ENCODE results near the gene ADAP1. TPM values are rescaled to one million over a fixed set of nuclear protein-coding genes. Genes with fewer than 3 reads are reported as not detected.

ADAP1 gene
- total RNA-seq, 1 experiment from 2014 or later, result 34.0 TPM

GRCh38 chr7:895451-896052 is 58.9 kb downstream of the ADAP1 start:
- no peaks in the 10 kb centered on the region for H3K9me2 ChIP-seq (ENCODE audit: insufficient read depth)
- TSS peak; percentile 32 for BruUV-seq (replicated peaks)
- H3K79me2 ChIP-seq (ENCODE audit: insufficient read depth, low read length), result no peaks in the 10 kb centered on the region
- TF ChIP-seq EGR1 (IDR thresholded peaks at IDR 0.05; ENCODE audit: low read depth) (no peak), ZNF274 (IDR thresholded peaks at IDR 0.05; ENCODE audit: low read depth, low read length) (no peak), TCF7L2 (IDR thresholded peaks at IDR 0.05; ENCODE audit: borderline replicate concordance, extremely low read depth, insufficient read depth, insufficient read length) (no peak), SP1 (IDR thresholded peaks at IDR 0.05; ENCODE audit: low read depth) (no peak), ELF1 (IDR thresholded peaks at IDR 0.05; ENCODE audit: borderline replicate concordance, low read depth) (no peak), ATF3 (IDR thresholded peaks at IDR 0.05) (no peak), ZFX (IDR thresholded peaks at IDR 0.05) (no peak), CEBPB (IDR thresholded peaks at IDR 0.05; ENCODE audit: low read depth) (no peak), POLR2AphosphoS5 (IDR thresholded peaks at IDR 0.05; ENCODE audit: low read depth, low read length) (no peak), MAX (IDR thresholded peaks at IDR 0.05) (no peak), CBX3 (IDR thresholded peaks at IDR 0.05; ENCODE audit: low read depth) (no peak), SIN3A (IDR thresholded peaks at IDR 0.05; ENCODE audit: low read depth) (no peak)
- DNase-seq (ENCODE audit: low read depth, low spot score) (no peak), ATAC-seq (no peak)
- CTCF ChIA-PET, result no interaction called here
- H3K36me3 ChIP-seq (ENCODE audit: control insufficient read depth in 1 of 2, insufficient read depth in 2 of 2, low read length in 2 of 2), result peaks cover 8 to 29% of the 10 kb centered on the region in 2 experiments; a peak in 3 of 4 replicates
- H4K20me1 ChIP-seq (ENCODE audit: insufficient read depth), result no peaks in the 10 kb centered on the region
- H2AFZ ChIP-seq (ENCODE audit: low read depth, low read length, poor library complexity, severe bottlenecking), result no peak overlapping the region
- intact Hi-C loops (cut with micrococcal nuclease), result no loop called here
- H3K27ac ChIP-seq (ENCODE audit: low read depth, low read length), result no peak overlapping the region
- H3K9me3 ChIP-seq (ENCODE audit: control insufficient read depth in 1 of 2, insufficient read depth in 1 of 2, low read depth in 1 of 2, low read length in 2 of 2), result no peaks in the 10 kb centered on the region
- POLR2A ChIA-PET, result no interaction called here
- H3K9ac ChIP-seq (ENCODE audit: low read length), result no peak overlapping the region
- no peaks in the 10 kb centered on the region for H3K4me1 ChIP-seq (ENCODE audit: control insufficient read depth in 1 of 2, insufficient read depth in 2 of 2, low read length in 2 of 2)
- RAD21 ChIA-PET (ENCODE audit: low non-redundant PET in 1 of 2, low total read pairs in 2 of 2, uncharacterized antibody in 2 of 2, unreplicated experiment in 2 of 2), result no interaction called here
- H3K4me3 ChIP-seq (replicated peaks in 1 of 2; ENCODE audit: low read depth in 1 of 2, low read length in 2 of 2), result no peak overlapping the region
- no peaks in the 10 kb centered on the region for H3K27me3 ChIP-seq (ENCODE audit: insufficient read depth, low read length)
- no peak overlapping the region for H3K4me2 ChIP-seq (ENCODE audit: low read length)
